ENCODE results near the gene PTCH2. TPM values are rescaled to one million over a fixed set of nuclear protein-coding genes. Genes with fewer than 3 reads are reported as not detected.
"Not testable (repeated sequence)": the region's sequence is repeated elsewhere in the genome, so short reads cannot be mapped to it uniquely, and the experiment has no call there.

PTCH2 gene
- total RNA-seq, 1 donor from 2014 or later, result 1.5 TPM

DNA sequence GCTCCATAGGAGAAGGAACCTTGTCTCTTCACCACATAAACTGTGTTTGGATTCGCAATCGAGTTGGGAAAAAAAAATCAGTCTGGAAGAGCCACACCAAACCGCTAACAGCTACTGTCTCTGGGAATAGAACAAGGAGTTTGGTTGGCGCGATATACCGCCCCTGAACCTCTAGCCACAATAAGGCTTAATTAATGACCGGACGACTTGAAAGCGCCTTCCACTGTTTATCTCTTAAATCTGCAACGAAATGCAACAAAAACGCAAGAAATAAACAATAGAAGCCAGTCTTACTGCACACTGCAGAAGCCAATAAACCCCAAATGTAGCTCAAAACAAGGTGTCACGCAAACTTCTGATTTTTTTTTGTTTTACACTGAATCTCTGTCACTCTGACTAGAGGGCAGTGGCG is 23.9 kb downstream of the PTCH2 start:
- DNase-seq (ENCODE audit: low spot score), result no peak

DNA sequence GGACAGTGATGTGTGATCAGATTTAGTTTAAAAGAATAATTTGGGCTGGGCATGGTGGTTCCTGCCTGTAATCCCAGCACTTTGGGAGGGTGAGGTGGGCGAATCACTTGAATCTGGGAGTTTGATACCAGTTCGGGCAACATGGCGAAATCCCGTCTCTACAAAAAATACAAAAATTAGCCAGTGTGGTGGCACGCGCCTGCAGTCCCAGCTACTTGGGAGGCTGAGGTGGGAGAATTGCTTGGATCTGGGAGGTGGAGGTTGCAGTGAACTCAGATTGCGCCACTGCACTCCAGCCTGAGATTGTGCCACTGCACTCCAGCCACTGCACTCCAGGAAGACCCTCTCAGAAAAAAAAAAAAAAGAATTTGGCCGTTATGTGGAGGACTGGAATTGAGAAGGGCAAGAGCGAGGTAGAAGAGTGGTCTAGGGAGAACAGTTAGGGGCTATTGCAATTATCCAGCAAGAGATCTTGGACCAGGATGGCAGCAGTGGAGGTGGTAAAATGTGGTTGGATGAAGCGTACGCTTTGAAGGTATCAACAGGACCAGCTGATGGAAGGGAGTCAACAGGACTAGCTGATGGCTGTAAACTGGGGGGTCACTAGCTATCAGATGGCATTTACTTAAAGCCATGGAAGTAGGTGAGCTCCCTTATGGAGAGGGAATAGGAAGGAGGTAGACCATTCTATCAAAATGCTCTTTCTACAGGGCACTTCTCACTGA is 25.1 kb downstream of the PTCH2 start:
- no peak for DNase-seq (ENCODE audit: low spot score)

DNA sequence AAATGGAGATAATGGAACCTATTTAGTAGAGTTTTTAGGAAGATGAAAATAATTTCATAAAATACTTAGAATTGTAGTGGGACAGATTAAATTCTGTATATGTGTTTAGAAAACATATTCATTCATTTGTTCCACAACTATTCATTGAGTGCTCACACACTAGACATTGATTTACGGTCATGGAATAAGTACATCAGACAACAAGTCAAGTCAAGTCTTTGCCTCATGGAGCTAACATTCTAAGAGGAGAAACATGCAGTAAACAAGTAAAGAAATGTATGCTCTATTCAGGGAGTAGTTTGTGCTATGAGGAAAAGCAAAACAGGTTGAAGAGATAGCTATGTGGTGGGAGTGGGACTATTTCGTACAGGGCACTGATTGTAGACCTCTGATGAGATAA is 25.7 kb downstream of the PTCH2 start:
- DNase-seq (ENCODE audit: low spot score), result no peak

DNA sequence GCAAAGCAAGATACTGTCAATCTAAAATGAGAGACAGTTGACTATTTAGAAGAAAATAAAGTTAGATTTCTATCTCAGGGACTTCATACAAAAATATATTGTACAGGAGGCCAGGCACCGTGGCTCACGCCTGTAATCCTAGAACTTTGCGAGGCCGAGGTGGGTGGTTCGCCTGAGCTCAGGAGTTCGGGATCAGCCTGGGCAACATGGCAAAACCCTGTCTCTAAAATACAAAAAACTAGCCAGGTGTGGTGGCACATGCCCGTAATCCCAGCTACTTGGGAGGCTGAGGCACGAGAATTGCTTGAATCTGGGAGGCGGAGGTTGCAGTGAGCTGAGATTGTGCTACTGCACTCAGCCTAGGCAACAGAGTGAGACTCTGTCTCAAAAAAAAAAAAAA is 27.1 kb downstream of the PTCH2 start:
- not testable (repeated sequence) for DNase-seq (ENCODE audit: low spot score)

DNA sequence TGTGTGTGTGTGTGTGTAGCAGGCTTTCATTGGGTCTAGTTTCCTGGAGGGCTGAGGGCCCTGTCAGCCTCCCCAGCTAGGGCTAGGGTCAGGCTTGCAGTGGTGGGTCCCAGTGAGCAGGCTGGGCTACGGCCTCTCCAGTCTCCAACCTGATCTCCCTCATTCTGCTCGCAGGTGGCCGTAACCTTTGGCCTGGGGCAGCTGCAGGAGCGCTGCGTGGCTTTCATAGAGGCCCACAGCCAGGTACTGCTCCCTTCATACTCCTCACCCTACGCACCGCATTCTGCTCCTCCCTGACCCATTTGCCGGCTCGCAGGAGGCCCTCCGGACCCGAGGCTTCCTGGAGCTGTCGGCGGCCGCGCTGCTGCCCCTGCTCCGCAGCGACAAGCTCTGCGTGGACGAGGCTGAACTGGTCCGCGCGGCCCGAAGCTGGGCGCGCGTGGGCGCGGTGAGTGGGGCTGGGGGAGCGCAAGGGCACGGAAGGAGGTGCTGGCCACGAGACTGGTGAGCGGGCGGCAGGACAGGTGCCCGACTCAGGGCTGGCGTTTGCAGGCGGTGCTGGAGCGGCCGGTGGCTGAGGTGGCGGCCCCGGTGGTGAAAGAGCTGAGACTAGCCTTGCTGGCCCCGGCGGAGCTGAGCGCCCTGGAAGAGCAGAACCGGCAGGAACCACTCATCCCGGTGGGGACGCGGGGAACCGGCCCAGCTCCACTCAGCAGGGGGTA is 30.1 kb downstream of the PTCH2 start:
- DNase-seq (ENCODE audit: low spot score), result no peak

DNA sequence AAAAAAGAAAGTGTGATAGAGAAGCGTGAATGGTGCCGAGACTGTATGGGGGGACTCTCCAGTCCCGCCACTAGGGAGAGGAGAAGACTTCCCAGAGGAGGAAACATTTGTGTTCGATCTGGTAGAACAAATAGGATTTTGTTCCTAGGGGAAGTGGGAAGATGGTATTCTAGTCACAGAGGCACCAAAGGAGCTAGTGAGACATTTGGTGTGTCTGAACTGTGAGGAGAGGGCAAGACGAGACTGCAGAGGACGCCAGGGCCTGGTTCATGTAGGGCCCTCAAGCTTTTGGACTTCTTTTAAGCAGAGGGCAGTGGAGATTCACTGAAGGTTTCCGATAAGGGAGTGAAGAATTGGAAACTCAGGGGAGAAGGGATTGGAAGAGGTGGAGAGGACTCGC is 31.8 kb downstream of the PTCH2 start:
- DNase-seq (ENCODE audit: low spot score), result no peak

DNA sequence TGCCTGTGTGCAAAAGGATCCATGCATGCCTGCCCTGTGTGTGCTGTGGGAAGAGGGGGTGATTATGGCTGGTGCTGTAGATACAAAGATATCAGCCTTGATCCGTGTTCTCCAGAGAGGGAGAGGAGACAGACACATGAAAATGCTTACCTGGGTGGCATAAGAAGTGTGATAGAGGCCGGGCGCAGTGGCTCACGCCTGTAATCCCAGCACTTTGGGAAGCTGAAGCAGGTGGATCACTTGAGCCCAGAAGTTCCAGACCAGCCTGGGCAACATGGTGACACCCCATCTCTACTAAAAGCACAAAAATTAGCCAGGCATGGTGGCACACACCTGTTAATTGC is 32.3 kb downstream of the PTCH2 start:
- DNase-seq (ENCODE audit: low spot score), result not testable (repeated sequence)

DNA sequence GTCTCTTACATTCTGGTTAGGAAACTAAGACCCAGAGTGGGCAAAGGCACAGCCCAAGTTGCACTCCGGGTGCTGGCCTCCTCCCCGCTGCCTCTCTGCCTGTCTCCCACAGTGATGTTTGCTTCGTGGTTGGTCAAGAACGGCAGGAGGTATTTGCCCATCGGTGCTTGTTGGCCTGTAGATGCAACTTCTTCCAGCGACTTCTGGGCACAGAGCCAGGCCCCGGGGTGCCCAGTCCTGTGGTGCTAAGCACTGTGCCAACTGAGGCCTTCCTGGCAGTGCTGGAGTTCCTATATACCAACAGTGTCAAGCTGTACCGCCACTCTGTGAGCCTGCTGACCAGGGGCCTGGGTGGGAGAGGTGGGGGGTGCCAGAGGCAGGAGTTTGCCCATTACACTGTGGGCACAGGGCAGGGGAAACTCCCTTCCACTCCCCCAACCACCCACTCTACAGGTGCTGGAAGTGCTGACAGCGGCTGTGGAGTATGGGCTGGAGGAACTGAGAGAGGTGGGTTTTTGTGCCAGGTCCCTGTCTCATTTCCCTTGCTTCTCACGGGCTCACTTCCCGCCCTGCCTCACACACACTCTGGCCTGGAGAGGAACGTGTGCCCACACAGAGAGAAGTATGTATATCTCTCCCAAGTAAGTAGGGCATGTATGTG is 32.8 kb downstream of the PTCH2 start:
- DNase-seq (ENCODE audit: low spot score), result no peak

DNA sequence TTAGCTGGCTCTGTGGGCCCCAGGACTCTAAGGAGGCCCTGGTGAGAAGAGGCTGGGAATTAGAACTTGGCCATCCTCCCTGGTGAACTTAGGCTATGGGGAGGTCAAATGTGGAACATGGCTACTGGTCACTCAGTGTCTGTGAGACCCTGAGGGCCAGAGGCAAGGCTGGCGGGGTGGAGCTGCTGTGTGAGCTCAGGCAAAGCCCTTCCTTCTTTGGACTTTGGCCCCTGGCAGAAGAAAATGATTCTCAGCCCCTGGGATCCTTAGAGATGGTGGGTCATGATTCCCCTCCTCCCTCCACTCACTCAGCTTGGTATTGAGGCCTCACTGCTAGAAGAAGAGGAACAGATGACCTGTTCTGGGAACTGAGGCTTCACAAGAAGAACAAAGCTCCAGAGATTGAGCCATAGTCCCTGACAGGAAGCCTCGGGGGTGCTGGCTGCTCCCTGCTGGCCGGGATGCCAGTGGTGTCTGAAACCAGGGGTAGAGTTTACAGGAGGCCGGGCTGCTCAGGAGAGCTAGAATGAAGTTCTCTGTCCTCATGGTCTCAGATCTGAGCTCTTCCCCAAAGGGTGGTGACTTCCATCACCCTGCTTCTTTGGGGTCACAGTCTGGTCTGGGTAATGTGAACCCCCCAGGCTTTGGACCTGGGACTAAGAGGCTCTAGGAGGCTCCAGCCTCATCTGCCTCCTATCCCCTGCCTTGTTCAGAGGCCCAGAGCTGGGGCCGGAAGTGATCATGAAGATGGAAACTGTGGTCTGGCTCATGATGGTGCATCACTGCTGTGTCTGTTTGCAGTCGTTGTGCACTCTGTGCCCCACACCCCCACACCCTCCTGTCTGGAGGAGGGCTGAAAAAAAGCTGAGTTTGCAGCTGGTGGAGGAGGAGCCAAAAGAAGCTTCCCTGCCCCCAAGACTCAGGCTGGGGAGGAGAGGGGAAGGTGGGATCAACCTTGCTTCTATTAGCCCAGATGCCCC is 33.8 kb downstream of the PTCH2 start:
- DNase-seq (ENCODE audit: low spot score), result no peak

DNA sequence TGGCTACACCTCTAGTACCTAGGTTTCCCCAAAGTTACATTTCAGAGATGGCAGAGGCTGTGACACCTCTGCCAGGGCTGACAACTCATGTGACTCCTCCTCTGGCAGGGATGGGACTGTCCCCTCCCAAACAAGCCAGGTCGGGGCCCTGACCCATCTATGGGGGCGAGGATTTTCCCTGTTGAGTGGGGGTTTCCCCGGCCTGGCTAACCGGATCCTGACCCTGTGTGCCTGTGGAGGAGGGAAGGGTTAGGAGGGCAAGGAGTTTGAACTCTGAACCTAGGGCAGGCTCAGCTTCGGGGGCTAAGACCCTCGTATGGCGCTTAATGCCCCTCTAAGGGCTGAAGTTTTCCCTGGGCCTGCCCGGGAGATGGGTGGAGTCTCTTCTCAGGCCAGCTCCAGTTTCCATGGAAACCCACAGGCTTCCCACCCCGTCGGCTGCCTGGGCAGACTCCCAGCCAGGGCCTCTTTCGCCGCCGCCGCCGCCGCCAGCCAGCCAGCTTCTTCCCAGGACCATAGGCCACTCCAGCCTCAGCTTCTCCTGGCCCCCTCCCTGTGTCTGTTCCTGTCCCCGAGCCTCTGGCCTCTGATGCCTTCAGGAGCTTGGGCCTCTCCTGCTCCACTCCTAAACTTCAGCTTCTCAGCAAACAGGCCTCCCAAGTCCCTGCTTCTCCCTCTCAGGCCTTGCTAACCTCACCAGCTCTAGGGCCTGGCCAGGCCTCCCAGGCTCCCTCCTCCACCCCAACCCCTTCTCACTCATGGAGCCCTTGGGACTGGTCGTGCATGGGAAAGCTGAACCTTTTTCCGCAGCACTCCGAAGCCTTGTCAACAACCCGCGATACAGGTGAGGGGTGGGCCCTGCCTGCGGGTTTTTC is 34.8 kb downstream of the PTCH2 start, which contains the start of gene BTBD19:
Gene BTBD19 (plus strand): TSS at position 461 of the 875 bp plus-strand sequence. CDS start 298 bp downstream, at position 759.
- DNase-seq (ENCODE audit: low spot score), result peak; percentile 83

DNA sequence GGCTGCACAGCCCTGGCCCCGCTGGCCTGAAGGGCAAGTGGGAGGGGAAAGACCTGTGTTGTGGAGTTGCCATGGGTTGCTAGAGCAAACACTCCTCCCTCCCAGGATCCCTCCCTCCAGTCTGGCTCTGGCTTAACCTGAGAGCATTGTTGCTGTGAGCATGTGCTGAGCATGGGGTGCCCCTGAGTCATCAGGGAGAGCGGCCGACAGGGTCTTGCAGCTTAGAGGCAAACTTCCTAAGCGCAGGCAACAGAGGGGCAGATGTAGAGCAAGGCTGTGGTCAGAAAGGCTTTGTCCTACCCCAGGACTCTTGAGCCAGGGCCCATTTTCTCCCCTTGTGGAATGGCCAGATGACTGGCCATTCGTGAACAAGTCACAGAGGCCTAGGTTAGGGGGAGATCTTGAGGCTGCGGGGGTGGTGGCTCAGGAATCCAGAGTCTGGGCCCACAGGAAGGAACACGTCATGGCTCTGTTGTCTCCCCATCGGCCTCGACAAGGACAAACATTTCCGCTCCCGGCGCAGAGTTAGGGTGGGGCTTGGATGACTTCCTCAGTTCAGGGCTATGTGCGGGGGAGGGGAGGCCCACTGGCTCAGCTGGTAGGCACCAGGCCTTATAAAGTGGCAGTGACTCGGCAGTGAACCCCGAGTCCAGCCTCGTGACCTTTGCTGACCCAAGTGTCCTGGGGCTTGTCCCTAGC is 35.5 kb downstream of the PTCH2 start:
- DNase-seq (ENCODE audit: low spot score), result peak; percentile 98

DNA sequence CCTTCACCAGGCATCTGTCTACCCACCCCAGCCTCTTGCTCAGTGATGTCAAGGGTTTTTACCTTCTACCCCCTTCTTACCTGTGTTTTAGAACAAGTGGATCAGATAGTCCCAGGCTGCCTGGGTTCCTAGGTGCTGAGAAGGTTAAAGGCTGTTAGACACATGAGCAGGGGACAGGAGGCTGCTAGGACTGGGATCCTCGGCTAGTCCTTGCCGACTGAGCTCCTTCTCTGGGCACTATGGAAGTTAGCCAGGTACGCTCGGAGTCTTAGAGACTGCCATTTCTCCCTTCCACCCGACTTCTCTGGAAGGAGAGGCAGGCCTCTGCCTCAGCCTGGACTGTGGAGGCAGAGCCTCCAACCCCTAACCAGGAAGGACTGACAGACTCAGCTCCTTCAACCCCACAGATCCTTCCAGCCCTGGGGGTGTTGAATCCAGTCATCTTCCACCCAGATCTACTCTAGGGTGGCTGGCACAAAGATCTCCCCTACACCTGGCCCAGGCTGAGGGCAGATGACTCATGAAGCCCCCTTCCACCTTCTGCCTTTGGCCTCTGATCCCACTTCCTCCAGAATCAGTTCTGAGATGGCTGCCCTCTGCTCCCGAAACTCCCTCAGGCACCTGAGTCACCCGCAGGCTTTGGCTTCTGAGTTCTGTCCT is 36.2 kb downstream of the PTCH2 start, which contains the start of gene DYNLT4:
Gene DYNLT4 (minus strand): TSS at position 648 of the 660 bp plus-strand sequence. CDS start 683 bp downstream, outside the sequence.
- DNase-seq (ENCODE audit: low spot score), result no peak

DNA sequence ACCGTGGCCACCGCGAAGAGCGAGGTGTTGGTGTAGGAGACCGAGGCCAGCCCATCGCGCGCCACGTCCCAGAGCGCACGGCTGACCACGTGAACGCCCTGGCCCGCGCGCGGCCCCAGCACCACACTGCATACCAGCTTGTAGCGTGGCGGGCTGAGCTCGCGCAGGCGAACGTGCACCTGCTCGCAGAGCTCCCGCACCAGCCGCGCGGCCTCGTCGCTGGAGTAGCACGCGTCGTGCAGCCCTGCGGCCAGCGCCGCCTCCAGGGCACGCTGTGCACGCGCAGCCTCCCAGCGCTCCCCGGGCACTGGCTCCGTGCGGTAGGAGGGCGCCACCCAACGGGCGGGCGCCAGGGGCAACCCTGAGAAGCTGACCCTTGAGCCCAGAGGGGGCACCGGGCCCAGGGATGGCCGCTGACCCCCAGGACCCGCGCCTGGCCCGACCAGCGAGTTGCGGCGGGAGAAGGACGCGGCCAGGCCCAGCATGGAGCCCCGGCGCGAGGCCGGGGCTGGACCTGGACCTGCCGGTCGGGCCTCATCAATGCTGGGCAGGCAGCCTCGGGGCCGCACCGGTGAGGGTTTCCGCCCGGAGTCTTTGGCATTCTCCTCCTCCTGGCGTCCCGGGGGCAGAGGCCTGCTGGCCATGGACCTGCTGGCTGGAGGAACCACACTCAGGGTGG is 36.9 kb downstream of the PTCH2 start:
- no peak for DNase-seq (ENCODE audit: low spot score)

DNA sequence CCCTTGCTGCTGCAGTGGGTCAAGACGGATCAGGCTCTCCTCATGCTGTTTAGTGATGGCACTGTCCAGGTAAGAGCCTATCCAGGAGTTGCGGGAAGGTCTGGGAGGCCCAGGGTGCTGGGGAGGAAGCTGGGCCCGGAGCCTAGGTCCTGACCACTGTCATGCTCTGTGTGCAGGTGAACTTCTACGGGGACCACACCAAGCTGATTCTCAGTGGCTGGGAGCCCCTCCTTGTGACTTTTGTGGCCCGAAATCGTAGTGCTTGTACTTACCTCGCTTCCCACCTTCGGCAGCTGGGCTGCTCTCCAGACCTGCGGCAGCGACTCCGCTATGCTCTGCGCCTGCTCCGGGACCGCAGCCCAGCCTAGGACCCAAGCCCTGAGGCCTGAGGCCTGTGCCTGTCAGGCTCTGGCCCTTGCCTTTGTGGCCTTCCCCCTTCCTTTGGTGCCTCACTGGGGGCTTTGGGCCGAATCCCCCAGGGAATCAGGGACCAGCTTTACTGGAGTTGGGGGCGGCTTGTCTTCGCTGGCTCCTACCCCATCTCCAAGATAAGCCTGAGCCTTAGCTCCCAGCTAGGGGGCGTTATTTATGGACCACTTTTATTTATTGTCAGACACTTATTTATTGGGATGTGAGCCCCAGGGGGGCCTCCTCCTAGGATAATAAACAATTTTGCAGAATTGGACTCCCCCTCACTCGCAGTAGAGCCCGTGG is 37.6 kb downstream of the PTCH2 start:
- no peak for DNase-seq (ENCODE audit: low spot score)

DNA sequence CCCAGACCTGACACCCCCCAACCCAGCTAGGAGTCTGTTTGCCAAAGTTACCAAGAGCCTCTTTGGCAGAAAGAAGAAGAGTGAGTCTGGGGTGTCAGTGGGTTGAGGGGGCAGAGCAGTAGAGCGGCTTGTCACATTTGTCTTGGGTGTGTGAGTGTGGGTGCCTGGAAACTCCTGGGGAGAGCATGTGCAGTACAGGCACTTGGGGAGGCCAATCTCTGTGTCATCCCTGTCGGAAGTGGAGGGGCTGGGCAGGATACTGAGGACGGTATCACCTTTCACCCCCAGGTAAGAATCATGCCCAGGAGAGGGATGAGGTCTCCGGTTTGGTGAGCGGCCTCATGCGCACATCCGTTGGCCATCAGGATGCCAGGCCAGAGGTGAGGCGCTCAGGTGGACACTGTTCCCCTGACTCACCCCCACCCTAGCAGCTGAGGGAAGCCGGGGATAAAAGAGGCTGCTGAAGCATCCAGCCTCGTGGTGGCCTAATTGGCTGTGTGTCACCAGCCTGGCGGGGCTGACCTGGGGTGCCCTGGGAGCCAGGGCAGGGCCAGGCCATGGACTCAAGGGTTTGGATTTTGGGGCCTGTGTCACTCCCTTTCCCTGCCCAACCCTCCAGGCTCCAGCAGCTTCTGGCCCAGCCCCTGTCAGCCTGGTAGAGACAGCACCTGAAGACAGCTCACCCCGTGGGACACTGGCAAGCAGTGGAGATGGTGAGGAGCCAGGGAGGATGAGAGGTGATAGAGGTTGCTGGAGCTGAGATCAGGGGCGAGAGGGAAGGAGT is 39.5 kb downstream of the PTCH2 start:
- no peak for DNase-seq (ENCODE audit: low spot score)

DNA sequence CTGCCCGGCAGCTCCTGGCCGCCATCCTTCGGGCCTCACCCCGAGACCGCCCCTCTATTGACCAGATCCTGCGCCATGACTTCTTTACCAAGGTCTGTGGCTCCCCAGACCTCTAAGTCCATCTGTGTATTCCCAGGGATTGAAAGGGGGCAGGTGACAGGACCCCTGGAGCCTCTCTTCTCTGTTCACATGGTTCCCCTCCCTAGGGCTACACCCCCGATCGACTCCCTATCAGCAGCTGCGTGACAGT is 40.1 kb downstream of the PTCH2 start:
- no peak for DNase-seq (ENCODE audit: low spot score)

DNA sequence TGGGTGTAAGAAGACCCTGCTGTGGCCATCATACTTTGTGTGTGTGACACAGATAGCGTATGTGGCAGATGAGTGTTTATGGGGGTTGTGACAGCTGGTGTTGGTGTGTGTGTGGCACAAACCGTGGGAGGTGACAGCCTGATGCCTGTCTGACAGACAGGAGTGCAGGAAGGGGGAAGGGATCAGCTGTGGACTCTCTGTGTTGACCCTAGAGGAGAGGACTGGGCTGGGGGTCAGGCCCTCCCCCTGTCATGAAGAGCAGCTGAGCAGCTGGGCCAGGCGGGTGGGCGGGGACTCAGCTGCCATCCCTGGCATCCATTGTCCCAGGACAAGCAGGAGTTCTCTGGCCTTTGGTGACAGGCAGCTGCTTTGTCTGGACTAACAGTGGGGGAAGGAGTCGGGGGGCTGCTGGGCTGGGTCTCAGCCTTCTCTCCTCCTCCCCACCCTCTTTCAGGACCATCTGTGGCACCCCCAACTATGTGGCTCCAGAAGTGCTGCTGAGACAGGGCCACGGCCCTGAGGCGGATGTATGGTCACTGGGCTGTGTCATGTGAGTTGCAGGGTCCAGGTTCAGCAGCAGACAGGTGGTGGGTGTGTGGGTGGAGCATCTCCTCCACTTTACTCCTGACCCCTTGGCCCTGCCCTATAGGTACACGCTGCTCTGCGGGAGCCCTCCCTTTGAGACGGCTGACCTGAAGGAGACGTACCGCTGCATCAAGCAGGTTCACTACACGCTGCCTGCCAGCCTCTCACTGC is 40.6 kb downstream of the PTCH2 start:
- DNase-seq (ENCODE audit: low spot score), result no peak

All from ureter (tissue), 1 donor.